Loucy (cell line): Measurements from ENCODE around the gene ARMH3.
"Not testable (repeated sequence)": the region's sequence is repeated elsewhere in the genome, so short reads cannot be mapped to it uniquely, and the experiment has no call there.

Experiments used
- H2AFZ ChIP-seq: fragments of 200-600 bp; sonication (generic); 2 replicates; pipeline ENCODE4 v1.6.0; 2016; ENCODE audit warnings: antibody characterized with exemption, mild to moderate bottlenecking, low read length, moderate library complexity
- H3F3A ChIP-seq: fragments of 200-600 bp; 2 replicates; pipeline ENCODE4 v1.6.0; 2016; ENCODE audit warnings: antibody characterized with exemption, low read depth, mild to moderate bottlenecking
- H3K27me3 ChIP-seq: fragments of 200-600 bp; sonication (generic); 2 replicates; pipeline ENCODE4 v1.6.1; 2014; ENCODE audit warnings: low read length, mild to moderate bottlenecking; ENCODE audit not compliant: insufficient read depth, poor library complexity, severe bottlenecking
- H3K36me3 ChIP-seq: fragments of 200-600 bp; sonication (generic); 2 replicates; pipeline ENCODE4 v1.6.1; 2016; ENCODE audit warnings: low read length; ENCODE audit not compliant: insufficient read depth
- H3K4me1 ChIP-seq: fragments of 200-600 bp; sonication (generic); 2 replicates; pipeline ENCODE4 v1.5.1; 2014; ENCODE audit warnings: low read length, mild to moderate bottlenecking; ENCODE audit not compliant: insufficient read depth, poor library complexity, severe bottlenecking
- H3K4me2 ChIP-seq: fragments of 200-600 bp; sonication (generic); 2 replicates; pipeline ENCODE4 v1.6.0; 2014; ENCODE audit warnings: antibody characterized with exemption, low read length, low read depth, mild to moderate bottlenecking; ENCODE audit not compliant: poor library complexity, severe bottlenecking
- H3K4me3 ChIP-seq: fragments of 200-600 bp; sonication (generic); 2 replicates; pipeline ENCODE4 v1.5.1; 2014; ENCODE audit warnings: low read length, mild to moderate bottlenecking, mixed read lengths; ENCODE audit not compliant: poor library complexity, severe bottlenecking
- H3K79me2 ChIP-seq: fragments of 200-600 bp; sonication (generic); 2 replicates; pipeline ENCODE4 v1.6.1; 2014; ENCODE audit warnings: low read length; ENCODE audit not compliant: insufficient read depth
- H3K9ac ChIP-seq: fragments of 200-600 bp; sonication (generic); 2 replicates; pipeline ENCODE4 v1.6.0; 2014; ENCODE audit warnings: mild to moderate bottlenecking, low read depth, low read length, moderate library complexity; ENCODE audit not compliant: poor library complexity, severe bottlenecking
- H3K9me2 ChIP-seq: fragments of 200-600 bp; sonication (generic); replicated peaks from 2 replicates; pipeline ENCODE4 v1.6.1; 2016; ENCODE audit warnings: low read depth, low read length, mixed read lengths
- H3K9me3 ChIP-seq: fragments of 200-600 bp; sonication (generic); 2 replicates; pipeline ENCODE4 v1.6.1; 2014; ENCODE audit warnings: mild to moderate bottlenecking, antibody characterized with exemption, low read length, low read depth; ENCODE audit not compliant: insufficient read depth
- H4K20me1 ChIP-seq: fragments of 200-600 bp; sonication (generic); 2 replicates; pipeline ENCODE4 v1.6.0; 2014; ENCODE audit warnings: antibody characterized with exemption, low read length, mild to moderate bottlenecking; ENCODE audit not compliant: insufficient read depth, poor library complexity, severe bottlenecking
- EZH2phosphoT487 ChIP-seq: fragments of 200-600 bp; IDR thresholded peaks from 2 replicates; pipeline ENCODE4 v1.6.1; 2018; ENCODE audit warnings: antibody characterized with exemption, mild to moderate bottlenecking, moderate library complexity, borderline replicate concordance
- TF ChIP-seq, protein P1 (sequence below): fragments of 200-600 bp; sonication (generic); conservative IDR thresholded peaks from 2 replicates; pipeline ENCODE4 v1.5.1; 2014; ENCODE audit warnings: mild to moderate bottlenecking, antibody characterized with exemption, low read length

Gene ARMH3

DNA sequence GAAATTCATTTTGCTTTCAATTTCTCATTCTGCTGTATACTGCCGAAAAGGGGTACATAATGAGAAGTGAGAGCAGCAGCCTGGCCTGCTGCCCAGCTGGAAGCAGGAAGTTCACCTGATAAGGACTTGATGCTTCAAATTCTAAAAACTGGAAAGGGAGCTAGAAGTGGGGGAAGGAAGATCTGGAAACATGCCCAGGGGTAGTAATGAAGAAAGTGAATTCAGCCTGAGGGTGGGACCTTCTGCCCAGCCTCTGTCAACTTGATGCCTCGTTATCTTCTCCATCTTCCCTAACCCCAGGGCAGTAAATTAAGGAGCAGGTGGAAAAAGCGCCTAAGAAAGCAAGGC is 69.4 kb downstream of the ARMH3 start:
- Histone ChIP-seq H2AFZ (no peak overlapping the region), H3F3A (no peaks in the 10 kb centered on the region), H3K4me1 (no peaks in the 10 kb centered on the region), H3K27me3 (no peaks in the 10 kb centered on the region), H3K79me2 (no peaks in the 10 kb centered on the region), H3K9ac (no peak overlapping the region), H4K20me1 (no peaks in the 10 kb centered on the region), H3K36me3 (peaks cover 60% of the 10 kb centered on the region; the same call in 1 of the 2 replicates), H3K9me2 (no peaks in the 10 kb centered on the region), H3K9me3 (no peaks in the 10 kb centered on the region), H3K4me3 (no peak overlapping the region), H3K4me2 (no peak overlapping the region)
- TF ChIP-seq, protein P1, sequence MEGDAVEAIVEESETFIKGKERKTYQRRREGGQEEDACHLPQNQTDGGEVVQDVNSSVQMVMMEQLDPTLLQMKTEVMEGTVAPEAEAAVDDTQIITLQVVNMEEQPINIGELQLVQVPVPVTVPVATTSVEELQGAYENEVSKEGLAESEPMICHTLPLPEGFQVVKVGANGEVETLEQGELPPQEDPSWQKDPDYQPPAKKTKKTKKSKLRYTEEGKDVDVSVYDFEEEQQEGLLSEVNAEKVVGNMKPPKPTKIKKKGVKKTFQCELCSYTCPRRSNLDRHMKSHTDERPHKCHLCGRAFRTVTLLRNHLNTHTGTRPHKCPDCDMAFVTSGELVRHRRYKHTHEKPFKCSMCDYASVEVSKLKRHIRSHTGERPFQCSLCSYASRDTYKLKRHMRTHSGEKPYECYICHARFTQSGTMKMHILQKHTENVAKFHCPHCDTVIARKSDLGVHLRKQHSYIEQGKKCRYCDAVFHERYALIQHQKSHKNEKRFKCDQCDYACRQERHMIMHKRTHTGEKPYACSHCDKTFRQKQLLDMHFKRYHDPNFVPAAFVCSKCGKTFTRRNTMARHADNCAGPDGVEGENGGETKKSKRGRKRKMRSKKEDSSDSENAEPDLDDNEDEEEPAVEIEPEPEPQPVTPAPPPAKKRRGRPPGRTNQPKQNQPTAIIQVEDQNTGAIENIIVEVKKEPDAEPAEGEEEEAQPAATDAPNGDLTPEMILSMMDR = no peak
- TF ChIP-seq EZH2phosphoT487 = no peak

DNA sequence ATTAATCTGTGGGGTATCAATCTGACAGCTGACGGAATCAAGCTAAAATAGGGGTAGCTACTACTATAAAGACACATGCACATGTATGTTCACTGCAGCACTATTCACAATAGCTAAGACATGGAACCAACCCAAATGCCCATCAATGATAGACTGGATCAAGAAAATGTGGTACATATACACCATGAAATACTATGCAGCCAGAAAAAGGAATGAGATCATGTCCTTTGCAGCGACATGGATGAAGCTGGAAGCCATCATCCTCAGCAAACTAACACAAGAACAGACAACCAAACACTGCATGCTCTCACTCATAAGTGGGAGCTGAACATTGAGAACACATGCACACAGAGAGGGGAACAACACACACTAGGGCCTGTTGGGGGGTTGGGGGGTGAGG is 75.3 kb downstream of the ARMH3 start:
- not testable (repeated sequence) for H3K79me2 ChIP-seq, H3K36me3 ChIP-seq, H3K9me3 ChIP-seq, H3K27me3 ChIP-seq, H2AFZ ChIP-seq, H3K4me1 ChIP-seq, H3K4me3 ChIP-seq, H3K4me2 ChIP-seq, H3K9ac ChIP-seq, H4K20me1 ChIP-seq, H3F3A ChIP-seq, H3K9me2 ChIP-seq

DNA sequence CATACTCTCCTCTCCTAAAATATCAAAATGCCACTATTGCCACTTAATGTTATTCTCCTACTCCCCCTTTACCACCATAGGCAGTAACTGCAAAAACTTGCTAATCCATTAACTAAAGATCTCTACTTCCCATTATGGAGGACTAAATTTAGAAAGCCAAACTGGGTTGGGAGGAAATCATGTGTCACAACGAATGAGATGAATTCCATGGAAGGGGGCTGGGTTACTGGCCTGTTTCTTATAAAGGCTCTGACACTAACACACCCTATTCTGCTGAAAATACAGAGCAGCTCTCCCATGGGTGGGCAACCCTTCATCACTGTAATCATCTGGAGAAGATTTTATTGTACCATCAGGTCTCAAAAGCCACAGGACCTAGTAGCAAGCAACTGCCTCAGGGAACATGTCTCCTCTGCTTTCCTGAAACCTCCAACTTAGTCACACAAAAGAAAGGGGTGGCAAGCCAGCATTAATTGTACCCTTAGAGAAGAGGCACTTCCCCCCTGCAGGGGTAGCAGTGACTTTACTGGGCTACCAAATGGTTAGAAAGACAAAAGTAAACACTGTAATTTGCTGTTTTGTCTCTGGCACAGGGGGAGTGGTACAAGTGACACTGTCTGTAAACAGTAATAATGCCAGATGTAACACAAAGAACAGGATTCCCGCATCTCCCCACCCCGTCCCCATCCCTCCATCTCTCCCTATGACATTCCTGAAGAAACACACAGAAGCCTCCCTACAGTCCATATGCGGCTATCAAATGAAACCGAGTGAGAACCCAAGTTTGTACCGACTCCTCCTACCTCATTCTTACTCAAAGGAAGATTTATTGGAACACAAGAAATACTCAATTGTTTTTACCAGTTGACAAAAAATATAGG is 81.6 kb downstream of the ARMH3 start:
- no peaks in the 10 kb centered on the region for H3F3A ChIP-seq
- no peak for TF ChIP-seq EZH2phosphoT487
- TF ChIP-seq, protein P1 = no peak
- H3K9me3 ChIP-seq = no peaks in the 10 kb centered on the region
- no peaks in the 10 kb centered on the region for H4K20me1 ChIP-seq
- H3K4me3 ChIP-seq = no peak overlapping the region
- no peak overlapping the region for H3K9ac ChIP-seq
- H3K79me2 ChIP-seq = no peaks in the 10 kb centered on the region
- H2AFZ ChIP-seq = no peak overlapping the region
- no peaks in the 10 kb centered on the region for H3K9me2 ChIP-seq
- no peaks in the 10 kb centered on the region for H3K27me3 ChIP-seq
- no peak overlapping the region for H3K4me2 ChIP-seq
- peaks cover 45% of the 10 kb centered on the region; the same call in 1 of the 2 replicates for H3K36me3 ChIP-seq
- peaks cover 6% of the 10 kb centered on the region for H3K4me1 ChIP-seq

DNA sequence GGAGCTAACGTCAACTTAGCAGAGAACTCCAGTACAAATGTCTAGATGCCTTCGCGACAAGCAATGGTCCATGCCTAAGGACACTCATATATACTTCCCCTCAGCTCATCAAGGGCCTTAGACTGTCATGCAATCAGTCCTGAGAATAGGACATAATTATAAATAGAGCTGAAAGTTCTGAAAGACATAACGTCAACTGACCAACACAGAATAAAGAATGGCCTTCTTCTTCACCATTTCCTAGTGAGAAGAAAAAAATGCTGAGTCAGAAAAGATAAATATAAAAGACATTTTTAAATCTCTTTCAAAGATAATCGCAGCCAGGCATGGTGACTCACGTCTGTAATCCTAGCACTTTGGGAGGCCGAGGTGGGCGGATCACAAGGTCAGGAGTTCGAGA is 83.2 kb downstream of the ARMH3 start:
- no peaks in the 10 kb centered on the region for H3K79me2 ChIP-seq
- no peaks in the 10 kb centered on the region for H3K9me3 ChIP-seq
- no peaks in the 10 kb centered on the region for H3K9me2 ChIP-seq
- no peak overlapping the region for H3K4me3 ChIP-seq
- peaks cover 55% of the 10 kb centered on the region for H3K36me3 ChIP-seq
- no peaks in the 10 kb centered on the region for H4K20me1 ChIP-seq
- H3F3A ChIP-seq = no peaks in the 10 kb centered on the region
- H3K9ac ChIP-seq = no peak overlapping the region
- no peaks in the 10 kb centered on the region for H3K27me3 ChIP-seq
- no peak overlapping the region for H3K4me2 ChIP-seq
- H2AFZ ChIP-seq = no peak overlapping the region
- TF ChIP-seq EZH2phosphoT487 = no peak
- TF ChIP-seq, protein P1 = no peak
- H3K4me1 ChIP-seq = peaks cover 16% of the 10 kb centered on the region
